Skin of body (tissue), 2 donors: Measurements from ENCODE around the gene OGN. TPM values are rescaled to one million over a fixed set of nuclear protein-coding genes. Genes with fewer than 3 reads are reported as not detected.
A peak's percentile ranks its signal among the peaks of the same experiment; 100 is the strongest.

ENCODE experiments used
- DNase-seq: peaks from one replicate; lab custom pipeline; 2025; lab: John Stamatoyannopoulos, UW
- total RNA-seq: library from RNA; depleted of rRNA; stranded (reverse); fragments of >200 nt; gene quantifications from one replicate; pipeline ENCODE4 v1.2.3, GENCODE V29; 2014

OGN gene
- total RNA-seq, 1 donor from 2014 or later = 281 TPM

DNA sequence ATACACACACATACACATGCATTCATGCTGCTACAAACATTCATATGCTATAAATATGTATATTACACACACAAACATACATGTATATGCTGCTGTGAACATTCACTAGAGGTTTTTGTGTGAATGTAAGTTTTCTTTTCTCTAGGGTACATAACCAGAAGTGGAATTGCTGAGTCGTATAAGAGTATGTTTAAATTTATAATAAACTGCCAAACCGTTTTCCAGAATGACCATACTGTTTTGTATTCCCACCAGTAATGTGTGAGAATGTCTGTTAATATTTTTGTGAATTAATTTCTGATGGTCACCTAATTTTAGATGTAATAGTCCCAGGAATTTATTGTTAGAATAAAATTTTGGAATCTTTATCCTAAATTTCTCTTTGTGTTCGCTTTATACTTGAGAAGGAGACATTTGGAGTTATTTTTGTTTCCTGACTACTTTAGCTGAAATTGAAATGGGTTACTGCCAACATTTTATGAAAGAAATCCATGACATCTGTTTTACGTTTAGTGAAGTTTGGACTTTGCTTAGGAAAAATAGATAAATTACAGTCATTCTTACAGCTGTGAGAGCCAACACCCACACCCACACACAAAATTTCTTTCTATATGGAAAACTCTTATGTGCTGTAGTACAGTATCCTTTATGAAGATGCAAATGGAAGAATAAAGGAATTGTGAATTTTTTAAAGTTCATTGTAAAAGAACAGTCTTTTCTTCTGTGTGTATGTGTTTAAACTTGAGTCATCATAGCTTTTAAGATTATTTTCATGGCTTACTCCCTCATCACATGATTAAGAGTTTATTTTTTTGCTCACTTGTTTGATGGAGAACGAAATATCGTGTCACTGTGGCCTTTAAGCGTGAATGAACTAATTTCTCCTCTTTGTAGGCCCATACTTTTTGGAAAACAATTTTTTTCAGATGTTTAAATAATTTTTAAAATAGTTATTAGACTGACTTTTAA lies 54.3 kb downstream of the OGN start:
- DNase-seq = peak; percentile 93

GRCh38 chr9:92345582-92345981 lies 58.8 kb downstream of the OGN start:
- no peak for DNase-seq

GRCh38 chr9:92342825-92343488 lies 61.4 kb downstream of the OGN start:
- DNase-seq = no peak

- DNase-seq = no peak
Observed at GRCh38 chr9:92341578-92341977, 62.8 kb downstream of the OGN start.

- DNase-seq = no peak
Observed at GRCh38 chr9:92333282-92333634, 71.1 kb downstream of the OGN start.

Other genes with a start within 250 kb of the OGN start
- 123 TPM for gene IARS1, start 110.9 kb downstream of the OGN start, total RNA-seq
- 29.0 TPM for gene NOL8, start 79.2 kb downstream of the OGN start, total RNA-seq
- 6.0 TPM for gene CENPP, start 78.6 kb downstream of the OGN start, total RNA-seq
- gene OMD, start 19.9 kb upstream of the OGN start, total RNA-seq = 16.0 TPM
- gene ASPN, start 77.9 kb upstream of the OGN start, total RNA-seq = 197 TPM
- 77.1 TPM for gene ECM2, start 131.4 kb upstream of the OGN start, total RNA-seq